ENCODE data around the gene ATXN1. TPM values are rescaled to one million over a fixed set of nuclear protein-coding genes. Genes with fewer than 3 reads are reported as not detected.

The ATXN1 gene
- total RNA-seq, 1 donor from 2014 or later: 98.0 TPM

GRCh38 chr6:16450285-16450684 lies 311.0 kb downstream of the ATXN1 start:
- DNase-seq (ENCODE audit: low spot score): peak; percentile 73

GRCh38 chr6:16446273-16446672 lies 315.0 kb downstream of the ATXN1 start:
- DNase-seq (ENCODE audit: low spot score): no peak

GRCh38 chr6:16442031-16442430 lies 319.2 kb downstream of the ATXN1 start:
- DNase-seq (ENCODE audit: low spot score): no peak

GRCh38 chr6:16441262-16441661 lies 320.0 kb downstream of the ATXN1 start:
- peak; percentile 30 for DNase-seq (ENCODE audit: low spot score)

GRCh38 chr6:16440636-16441212 lies 320.5 kb downstream of the ATXN1 start:
- no peak for DNase-seq (ENCODE audit: low spot score)

DNA sequence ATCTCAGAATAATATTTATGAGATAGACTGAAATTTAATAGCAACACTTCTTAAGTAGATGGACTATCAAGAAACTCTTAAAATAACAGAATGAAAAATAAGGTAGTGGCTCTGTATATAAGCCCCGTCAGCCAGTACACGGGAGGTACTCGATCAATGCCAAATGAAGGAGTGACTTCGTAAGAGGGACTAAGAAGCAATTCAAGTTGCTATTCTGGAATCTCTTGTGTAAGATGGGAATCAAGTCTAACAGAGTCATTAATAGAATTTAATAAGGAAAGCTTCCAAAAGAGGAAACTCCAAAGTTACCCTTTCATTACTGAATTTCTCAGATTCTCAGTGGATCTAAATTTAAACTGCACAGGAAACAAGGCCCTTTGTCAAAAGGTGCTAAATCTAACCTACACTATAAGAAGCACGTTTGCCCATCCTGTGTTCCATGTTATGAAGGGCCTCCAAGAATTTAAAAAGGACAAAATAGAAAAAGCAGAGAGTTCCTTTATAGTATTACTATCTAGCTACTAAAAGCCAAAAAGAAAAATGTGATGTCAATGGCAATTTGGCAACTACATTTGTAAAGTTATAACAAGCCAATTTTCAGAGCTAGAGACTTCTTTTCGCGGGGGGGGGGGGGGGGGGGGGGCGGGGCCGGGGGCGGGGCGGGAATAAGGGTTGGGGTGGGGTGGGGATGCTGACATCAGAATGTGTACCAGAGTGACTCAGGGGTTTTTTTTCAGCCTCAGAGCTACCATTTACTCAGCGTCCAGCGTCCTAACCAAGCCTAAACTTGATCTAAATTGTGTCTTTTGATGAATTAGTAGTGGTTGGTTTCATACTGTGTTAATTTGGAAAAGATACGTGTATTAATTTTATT lies 322.3 kb downstream of the ATXN1 start:
- DNase-seq (ENCODE audit: low spot score): no peak

DNA sequence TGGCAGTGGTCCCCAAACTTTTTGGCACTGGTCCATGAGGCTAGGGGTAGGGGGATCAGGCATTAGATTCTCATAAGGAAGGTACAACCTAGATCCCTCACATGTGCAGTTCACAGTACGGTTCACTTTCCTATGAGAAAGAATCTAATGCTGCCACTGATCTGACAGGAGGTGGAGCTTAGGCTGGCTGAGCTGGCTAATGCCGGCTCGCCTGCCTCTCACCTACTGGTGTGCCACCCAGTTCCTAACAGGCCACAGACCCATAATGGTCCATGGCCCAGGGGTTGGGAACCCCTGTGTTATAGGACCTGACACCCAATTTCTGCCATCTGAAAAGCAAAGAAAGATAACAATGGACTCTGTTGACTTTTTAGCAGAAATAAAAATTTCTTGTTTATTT lies 323.3 kb downstream of the ATXN1 start:
- no peak for DNase-seq (ENCODE audit: low spot score)

GRCh38 chr6:16437095-16437494 lies 324.2 kb downstream of the ATXN1 start:
- no peak for DNase-seq (ENCODE audit: low spot score)

DNA sequence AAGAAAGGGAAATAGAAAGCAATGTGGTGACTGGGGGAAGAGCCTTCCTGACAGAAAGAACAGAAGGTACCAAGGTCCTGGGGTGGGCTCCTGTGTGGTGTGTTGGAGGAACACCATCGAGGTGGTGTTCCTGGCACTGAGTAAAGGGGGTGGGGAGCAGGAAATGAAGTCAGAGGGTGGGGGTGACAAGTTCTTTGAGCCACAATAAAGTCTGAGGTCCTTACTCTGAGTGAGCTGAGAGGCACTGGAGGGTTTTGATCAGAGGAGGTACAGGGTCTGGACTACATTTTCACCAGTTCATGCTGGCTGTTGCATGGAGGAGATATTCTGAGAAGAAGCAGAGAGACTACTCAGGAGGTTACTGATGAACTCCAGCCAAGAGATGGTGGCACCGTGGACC lies 324.7 kb downstream of the ATXN1 start:
- DNase-seq (ENCODE audit: low spot score): no peak

- no peak for DNase-seq (ENCODE audit: low spot score)
Observed at GRCh38 chr6:16434885-16435284, 326.4 kb downstream of the ATXN1 start.

GRCh38 chr6:16433338-16433890 lies 327.8 kb downstream of the ATXN1 start:
- DNase-seq (ENCODE audit: low spot score): peak; percentile 38

- peak; percentile 93 for DNase-seq (ENCODE audit: low spot score)
Observed at GRCh38 chr6:16432075-16433032, 328.9 kb downstream of the ATXN1 start.

DNA sequence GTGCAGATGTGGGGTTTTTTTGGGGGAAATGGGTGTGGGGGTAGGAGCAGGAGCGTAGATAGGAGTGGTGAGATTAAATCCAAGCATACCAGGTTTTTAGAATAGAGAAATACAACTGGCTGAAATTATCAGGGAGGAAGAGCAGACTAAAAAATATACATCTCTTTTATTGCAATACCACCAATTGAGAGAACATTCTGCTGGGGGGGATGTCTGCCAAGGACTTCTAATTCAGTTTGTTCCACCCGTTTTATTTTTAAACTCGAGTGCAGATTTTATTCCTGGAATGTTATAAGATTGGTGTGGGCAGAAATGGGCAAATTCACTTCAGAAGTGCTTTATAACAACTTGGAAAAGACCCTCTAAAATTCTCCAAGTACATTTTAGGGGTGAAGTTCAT lies 330.2 kb downstream of the ATXN1 start:
- no peak for DNase-seq (ENCODE audit: low spot score)

GRCh38 chr6:16430391-16431089 lies 330.7 kb downstream of the ATXN1 start:
- peak; percentile 96 for DNase-seq (ENCODE audit: low spot score)

DNA sequence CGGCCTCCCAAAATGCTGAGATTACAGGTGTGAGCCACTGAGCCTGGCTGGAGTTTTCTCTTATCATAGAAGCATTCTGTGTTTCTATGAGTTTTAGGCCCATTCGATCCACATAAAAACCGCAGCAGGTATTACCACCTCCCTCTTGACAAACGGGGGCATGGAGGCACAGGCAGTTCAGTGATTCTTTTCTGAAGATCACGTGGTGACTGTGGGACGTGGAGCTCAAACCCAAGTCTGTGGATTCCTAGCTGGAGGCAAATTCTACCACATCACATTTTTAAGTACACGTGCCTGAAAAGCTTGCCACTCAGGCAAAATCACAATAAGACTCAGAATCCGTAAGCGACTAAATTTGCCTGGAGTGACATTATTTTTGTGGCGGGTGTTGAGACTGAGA lies 331.6 kb downstream of the ATXN1 start:
- no peak for DNase-seq (ENCODE audit: low spot score)

- DNase-seq (ENCODE audit: low spot score): no peak
Observed at GRCh38 chr6:16427124-16427523, 334.1 kb downstream of the ATXN1 start.

DNA sequence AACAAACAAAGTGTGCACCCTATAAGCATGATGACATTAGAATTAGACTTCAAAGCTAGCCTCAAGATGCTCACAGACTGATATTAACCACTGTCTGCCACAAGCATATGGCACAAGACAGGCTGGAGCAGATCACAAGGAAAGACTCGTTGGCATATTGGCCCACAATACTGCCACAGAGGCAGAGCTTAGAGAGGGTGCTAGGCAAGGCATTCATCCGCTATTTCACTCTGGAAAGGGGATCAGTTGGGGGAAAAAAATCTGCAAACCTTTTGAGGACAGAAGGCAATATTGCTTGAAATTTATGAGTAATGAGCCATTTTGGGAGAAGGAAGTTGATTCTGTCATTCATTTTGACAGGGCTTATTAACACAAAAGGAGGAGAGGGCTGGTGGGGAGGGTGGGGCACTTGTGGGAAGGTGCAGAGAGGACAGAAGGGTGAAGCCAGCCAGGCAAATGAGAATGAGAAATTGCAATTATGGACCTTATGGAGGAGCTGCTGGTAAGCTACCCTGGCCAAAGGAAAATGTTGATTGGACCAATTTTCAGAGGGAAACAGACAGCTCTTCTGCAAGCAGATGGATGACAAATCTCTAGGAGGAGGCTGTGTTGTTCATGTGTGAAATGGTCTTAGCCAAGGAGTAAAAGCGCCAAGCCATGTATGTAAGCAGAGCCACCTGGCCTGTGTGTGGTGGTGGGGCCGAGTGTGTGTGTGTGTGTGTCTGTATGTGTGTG lies 335.2 kb downstream of the ATXN1 start:
- DNase-seq (ENCODE audit: low spot score): no peak

- DNase-seq (ENCODE audit: low spot score): no peak
Observed at GRCh38 chr6:16421462-16421960, 339.7 kb downstream of the ATXN1 start.

- DNase-seq (ENCODE audit: low spot score): peak; percentile 52
Observed at GRCh38 chr6:16420715-16421461, 340.4 kb downstream of the ATXN1 start.

GRCh38 chr6:16420337-16420714 lies 340.9 kb downstream of the ATXN1 start:
- no peak for DNase-seq (ENCODE audit: low spot score)

All from umbilical cord (tissue), 2 donors.